NB4 (cell line): ENCODE data around the gene PROC.

ENCODE experiments used
- POLR2A ChIP-seq: IDR thresholded peaks from 2 replicates; pipeline ENCODE4 v1.6.1; 2011; ENCODE audit warnings: mild to moderate bottlenecking; ENCODE audit not compliant: insufficient read length; ENCODE audit errors: extremely low read depth
- TF ChIP-seq, protein P1 (sequence below): IDR thresholded peaks from one replicate; pipeline ENCODE4 v1.5.1; 2012; ENCODE audit warnings: low read depth, low read length
- TF ChIP-seq, protein P2 (sequence below): IDR thresholded peaks from 2 replicates; pipeline ENCODE4 v1.6.1; 2011; ENCODE audit warnings: low read depth, low read length

DNA sequence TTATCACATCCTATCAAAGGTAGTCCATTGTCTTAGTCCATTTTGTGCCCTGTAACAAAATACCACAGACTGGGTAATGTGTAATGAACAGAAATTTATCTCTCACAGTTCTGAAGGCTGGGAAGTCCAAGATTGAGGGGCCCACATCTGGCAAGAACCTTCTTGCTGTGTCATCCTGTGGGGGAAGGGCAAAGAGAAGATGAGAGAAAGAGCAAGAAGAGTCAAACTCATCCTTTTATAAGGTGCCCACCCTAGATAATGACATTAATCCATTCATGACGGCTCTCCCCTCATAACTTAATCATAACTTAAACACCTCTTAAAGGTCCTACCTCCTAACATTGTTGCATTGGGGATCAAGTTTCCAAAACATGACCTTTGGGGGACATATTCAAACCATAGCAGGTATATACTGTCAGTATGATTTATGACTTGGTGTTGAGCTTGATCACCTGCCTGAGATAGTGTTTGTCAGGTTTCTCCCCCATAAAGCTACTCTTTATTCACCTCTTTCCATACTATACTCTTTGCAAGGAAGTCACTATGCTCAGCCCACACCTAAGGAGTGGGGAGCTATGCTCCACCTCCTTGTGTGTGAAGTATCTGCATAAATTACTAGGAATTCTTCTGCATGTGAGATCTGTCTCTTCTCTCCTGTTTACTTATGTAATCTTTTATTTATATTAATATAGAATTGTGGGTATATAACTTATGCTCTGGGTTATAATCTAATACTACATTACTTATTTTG, 25.2 kb upstream of the PROC start:
- no peak for TF ChIP-seq POLR2A
- TF ChIP-seq, protein P1, sequence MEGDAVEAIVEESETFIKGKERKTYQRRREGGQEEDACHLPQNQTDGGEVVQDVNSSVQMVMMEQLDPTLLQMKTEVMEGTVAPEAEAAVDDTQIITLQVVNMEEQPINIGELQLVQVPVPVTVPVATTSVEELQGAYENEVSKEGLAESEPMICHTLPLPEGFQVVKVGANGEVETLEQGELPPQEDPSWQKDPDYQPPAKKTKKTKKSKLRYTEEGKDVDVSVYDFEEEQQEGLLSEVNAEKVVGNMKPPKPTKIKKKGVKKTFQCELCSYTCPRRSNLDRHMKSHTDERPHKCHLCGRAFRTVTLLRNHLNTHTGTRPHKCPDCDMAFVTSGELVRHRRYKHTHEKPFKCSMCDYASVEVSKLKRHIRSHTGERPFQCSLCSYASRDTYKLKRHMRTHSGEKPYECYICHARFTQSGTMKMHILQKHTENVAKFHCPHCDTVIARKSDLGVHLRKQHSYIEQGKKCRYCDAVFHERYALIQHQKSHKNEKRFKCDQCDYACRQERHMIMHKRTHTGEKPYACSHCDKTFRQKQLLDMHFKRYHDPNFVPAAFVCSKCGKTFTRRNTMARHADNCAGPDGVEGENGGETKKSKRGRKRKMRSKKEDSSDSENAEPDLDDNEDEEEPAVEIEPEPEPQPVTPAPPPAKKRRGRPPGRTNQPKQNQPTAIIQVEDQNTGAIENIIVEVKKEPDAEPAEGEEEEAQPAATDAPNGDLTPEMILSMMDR = no peak
- TF ChIP-seq, protein P2, sequence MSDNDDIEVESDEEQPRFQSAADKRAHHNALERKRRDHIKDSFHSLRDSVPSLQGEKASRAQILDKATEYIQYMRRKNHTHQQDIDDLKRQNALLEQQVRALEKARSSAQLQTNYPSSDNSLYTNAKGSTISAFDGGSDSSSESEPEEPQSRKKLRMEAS = no peak
